Cardiac muscle cell (in vitro differentiated cells and primary cell): ENCODE data around the gene SLC24A3. TPM values are rescaled to one million over a fixed set of nuclear protein-coding genes. Genes with fewer than 3 reads are reported as not detected.
A peak's percentile ranks its signal among the peaks of the same experiment; 100 is the strongest.

Experiments used
- DNase-seq, 2 donors: peaks; one replicate each; pipeline versions ENCODE4 v3.0.0 to v3.0.0-alpha.2; 2010 to 2017; ENCODE audit warnings: low read depth in 1 of 2, low spot score in 1 of 2
- H3K27ac ChIP-seq: fragments of 200-600 bp; sonication (generic); 2 replicates; pipeline ENCODE4 v1.5.1; 2016
- H3K27me3 ChIP-seq: fragments of 200-600 bp; sonication (generic); 2 replicates; pipeline ENCODE4 v1.6.0; 2016; ENCODE audit warnings: control low read depth
- H3K36me3 ChIP-seq: fragments of 200-600 bp; sonication (generic); 2 replicates; pipeline ENCODE4 v1.5.1; 2016; ENCODE audit warnings: control low read depth
- H3K4me1 ChIP-seq: fragments of 200-600 bp; sonication (generic); 2 replicates; pipeline ENCODE4 v1.8.1; 2017; ENCODE audit warnings: low read depth, mild to moderate bottlenecking, mixed run types
- H3K4me3 ChIP-seq: fragments of 200-600 bp; sonication (generic); 2 replicates; pipeline ENCODE4 v1.5.1; 2016; ENCODE audit warnings: mild to moderate bottlenecking
- H3K9me3 ChIP-seq: fragments of 200-600 bp; sonication (generic); 2 replicates; pipeline ENCODE4 v1.5.1; 2017; ENCODE audit warnings: low read depth, mild to moderate bottlenecking, control low read depth
- polyA plus RNA-seq: library from polyadenylated mRNA; unstranded; fragments of >200 nt; fragmentation: Nextera tagmentation; extraction: Ambion mirVana; gene quantifications from 2 replicates; pipeline ENCODE4 v1.2.1, GENCODE V29; 2016
- total RNA-seq: library from RNA; depleted of rRNA; stranded (reverse); fragments of >200 nt; gene quantifications from 2 replicates; pipeline ENCODE4 v1.2.3, GENCODE V29; 2016
- TF ChIP-seq, protein P1 (sequence below): IDR thresholded peaks from 2 replicates; pipeline ENCODE4 v1.5.1; 2012; ENCODE audit warnings: low read depth, mild to moderate bottlenecking, low read length

Gene SLC24A3
- total and polyA plus RNA-seq, 2 experiments from 2014 or later = 1.6 to 1.7 TPM

DNA sequence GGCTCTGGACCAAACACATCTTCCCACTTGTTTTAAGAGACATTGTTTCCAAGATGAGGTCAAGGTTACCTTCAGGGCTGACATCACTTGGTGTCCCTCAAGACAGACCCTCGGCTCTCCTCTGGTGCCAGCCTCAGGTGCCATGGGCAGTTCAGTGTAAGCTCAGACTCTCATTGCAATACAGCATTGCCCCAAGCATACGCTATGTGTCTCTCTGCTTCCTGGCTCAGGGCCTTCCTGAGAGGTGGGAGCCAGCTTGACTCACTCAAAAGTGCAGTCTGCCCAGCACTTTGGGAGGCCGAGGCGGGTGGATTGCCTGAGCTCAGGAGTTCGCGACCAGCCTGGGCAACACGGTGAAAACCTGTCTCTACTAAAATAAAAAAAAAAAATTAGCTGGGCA is 51.7 kb downstream of the SLC24A3 start:
- no peaks in the 10 kb centered on the region for H3K4me1 ChIP-seq
- TF ChIP-seq, protein P1, sequence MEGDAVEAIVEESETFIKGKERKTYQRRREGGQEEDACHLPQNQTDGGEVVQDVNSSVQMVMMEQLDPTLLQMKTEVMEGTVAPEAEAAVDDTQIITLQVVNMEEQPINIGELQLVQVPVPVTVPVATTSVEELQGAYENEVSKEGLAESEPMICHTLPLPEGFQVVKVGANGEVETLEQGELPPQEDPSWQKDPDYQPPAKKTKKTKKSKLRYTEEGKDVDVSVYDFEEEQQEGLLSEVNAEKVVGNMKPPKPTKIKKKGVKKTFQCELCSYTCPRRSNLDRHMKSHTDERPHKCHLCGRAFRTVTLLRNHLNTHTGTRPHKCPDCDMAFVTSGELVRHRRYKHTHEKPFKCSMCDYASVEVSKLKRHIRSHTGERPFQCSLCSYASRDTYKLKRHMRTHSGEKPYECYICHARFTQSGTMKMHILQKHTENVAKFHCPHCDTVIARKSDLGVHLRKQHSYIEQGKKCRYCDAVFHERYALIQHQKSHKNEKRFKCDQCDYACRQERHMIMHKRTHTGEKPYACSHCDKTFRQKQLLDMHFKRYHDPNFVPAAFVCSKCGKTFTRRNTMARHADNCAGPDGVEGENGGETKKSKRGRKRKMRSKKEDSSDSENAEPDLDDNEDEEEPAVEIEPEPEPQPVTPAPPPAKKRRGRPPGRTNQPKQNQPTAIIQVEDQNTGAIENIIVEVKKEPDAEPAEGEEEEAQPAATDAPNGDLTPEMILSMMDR = no peak
- H3K4me3 ChIP-seq = no peak overlapping the region
- no peaks in the 10 kb centered on the region for H3K27me3 ChIP-seq
- no peak for DNase-seq
- no peak overlapping the region for H3K27ac ChIP-seq
- H3K36me3 ChIP-seq = no peaks in the 10 kb centered on the region
- no peaks in the 10 kb centered on the region for H3K9me3 ChIP-seq

DNA sequence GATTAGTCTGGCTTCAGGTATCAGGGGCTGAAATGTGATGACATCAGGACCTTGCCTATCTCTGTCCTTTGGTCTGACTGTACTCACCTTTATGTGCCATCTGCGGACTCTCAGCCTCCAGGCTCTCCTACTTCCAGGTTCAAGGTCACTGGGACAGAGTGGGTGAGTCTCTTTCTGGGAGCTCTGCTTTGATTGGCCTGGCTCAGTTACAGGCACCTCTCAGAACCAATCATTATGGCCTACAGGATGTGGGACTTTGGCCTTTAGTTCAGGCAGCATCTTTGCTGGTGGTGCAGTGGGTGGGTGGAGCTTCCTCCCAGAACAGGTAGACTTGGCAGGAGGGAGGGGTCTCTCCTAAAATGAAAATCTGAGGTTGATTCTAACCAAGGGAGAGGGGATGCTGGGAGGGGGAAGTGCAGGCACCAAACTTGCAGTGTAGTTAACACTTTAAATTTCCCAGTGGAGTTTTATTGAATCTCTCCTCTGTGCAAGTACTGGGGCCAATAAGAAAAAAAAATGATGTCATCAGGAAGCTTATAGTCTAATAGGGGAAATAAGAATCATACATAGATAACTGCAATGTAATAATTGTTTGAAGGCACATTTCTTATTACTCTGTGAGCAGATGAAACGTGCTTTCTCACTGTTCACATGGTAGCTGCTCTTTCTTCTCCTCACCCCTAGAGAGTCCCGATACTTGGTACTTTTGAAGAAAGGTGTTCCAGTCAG is 53.4 kb downstream of the SLC24A3 start:
- Histone ChIP-seq H3K4me3 (no peak overlapping the region), H3K4me1 (no peaks in the 10 kb centered on the region), H3K27ac (no peak overlapping the region), H3K27me3 (no peaks in the 10 kb centered on the region), H3K9me3 (no peaks in the 10 kb centered on the region), H3K36me3 (no peaks in the 10 kb centered on the region)
- TF ChIP-seq, protein P1 = no peak
- peak in 1 of 2 donors; percentile 39 for DNase-seq

DNA sequence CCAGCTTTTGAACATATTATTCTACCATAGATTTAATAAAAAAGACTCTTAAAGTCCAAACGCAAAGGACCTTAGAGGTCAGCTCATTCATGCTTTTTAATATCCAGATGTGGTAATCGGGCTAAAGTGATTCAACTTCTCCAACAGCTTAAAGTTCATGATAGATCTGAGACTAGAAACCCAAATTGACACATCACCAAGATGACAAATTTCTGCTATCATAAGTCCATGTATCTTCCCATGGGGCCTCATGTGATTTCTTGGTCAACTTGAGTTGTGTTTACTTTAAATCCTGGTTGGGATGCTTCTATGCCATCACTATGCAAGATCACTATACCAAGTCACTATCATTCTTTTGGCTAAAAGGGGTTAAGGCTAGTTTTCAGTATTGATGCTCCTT is 56.0 kb downstream of the SLC24A3 start:
- Histone ChIP-seq H3K9me3 (no peaks in the 10 kb centered on the region), H3K27me3 (no peaks in the 10 kb centered on the region), H3K4me3 (no peak overlapping the region), H3K27ac (no peak overlapping the region), H3K4me1 (no peaks in the 10 kb centered on the region), H3K36me3 (no peaks in the 10 kb centered on the region)
- TF ChIP-seq, protein P1 = no peak
- DNase-seq = no peak

DNA sequence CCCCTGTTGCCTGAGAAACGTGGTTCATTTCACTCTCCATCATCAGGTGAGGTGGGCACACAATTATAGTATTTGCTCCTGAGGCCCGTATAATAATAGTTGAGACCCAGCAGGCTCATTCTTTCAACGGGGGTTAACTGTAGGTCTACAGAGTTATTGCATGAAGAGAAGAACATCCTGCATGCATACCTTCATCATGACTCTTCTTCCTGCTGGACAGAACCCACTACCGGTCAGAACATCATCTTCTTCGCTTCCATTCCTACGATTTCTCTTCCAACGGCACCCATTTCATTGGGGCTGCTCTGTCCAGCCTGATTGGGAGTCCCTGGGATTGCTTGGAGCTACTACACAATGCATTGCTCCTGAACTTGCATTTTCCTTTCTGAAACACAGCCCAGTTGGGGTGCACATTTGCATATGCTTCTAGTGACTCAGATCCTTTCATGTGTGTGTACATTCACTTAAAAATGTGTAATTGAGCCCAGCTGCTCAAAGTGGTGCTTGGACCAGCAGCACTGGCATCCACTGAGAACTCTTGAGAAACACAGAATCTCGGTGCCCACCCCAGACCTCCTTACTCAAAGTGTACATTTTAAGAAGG is 57.4 kb downstream of the SLC24A3 start:
- Histone ChIP-seq H3K36me3 (no peaks in the 10 kb centered on the region), H3K27me3 (no peaks in the 10 kb centered on the region), H3K4me1 (no peaks in the 10 kb centered on the region), H3K4me3 (no peak overlapping the region), H3K9me3 (no peaks in the 10 kb centered on the region), H3K27ac (no peak overlapping the region)
- DNase-seq = no peak
- TF ChIP-seq, protein P1 = no peak

DNA sequence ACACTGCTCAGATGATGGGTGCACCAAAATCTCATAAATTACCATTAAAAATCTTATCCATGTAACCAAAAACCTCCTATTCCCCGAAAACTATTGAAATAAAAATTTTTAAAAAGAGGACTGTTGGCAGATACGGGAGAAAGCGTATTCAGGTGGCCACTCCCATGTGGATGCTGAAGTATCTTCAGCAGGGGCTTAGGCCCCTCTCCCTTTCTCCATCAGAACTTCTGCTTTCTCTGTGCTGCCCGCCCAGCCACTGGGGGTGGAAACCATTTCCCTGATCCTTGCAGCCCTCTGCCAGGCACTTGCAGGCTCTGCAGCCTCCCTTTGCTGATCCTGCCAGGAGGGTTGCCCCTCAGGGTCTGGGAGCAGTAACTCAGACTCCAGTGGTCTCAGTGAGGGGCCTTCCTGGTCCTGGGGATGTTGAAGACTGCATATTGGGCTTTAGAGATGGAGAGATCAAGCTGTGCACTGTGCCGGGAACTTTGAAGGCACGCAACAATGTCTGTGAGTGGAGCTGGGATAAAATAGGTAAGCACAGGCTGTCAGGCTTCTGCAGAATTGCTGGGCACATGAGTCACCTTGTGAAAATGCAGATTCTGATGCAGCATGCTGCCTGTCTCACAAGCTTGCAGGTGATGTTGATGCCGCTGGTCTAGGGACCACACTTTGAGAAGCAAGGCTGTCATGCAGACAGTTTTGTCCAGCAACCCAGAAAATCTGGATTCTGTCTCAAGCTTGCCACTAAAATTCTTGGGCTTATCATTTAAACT is 59.6 kb downstream of the SLC24A3 start:
- H3K36me3 ChIP-seq = no peaks in the 10 kb centered on the region
- H3K27ac ChIP-seq = no peak overlapping the region
- no peak for DNase-seq
- no peaks in the 10 kb centered on the region for H3K9me3 ChIP-seq
- no peaks in the 10 kb centered on the region for H3K4me1 ChIP-seq
- TF ChIP-seq, protein P1 = no peak
- no peaks in the 10 kb centered on the region for H3K27me3 ChIP-seq
- H3K4me3 ChIP-seq = no peak overlapping the region
